HL-60 (cell line): Measurements from ENCODE around the gene IL4.

Experiments
- CTCF ChIP-seq: IDR thresholded peaks from one replicate; pipeline ENCODE4 v1.5.1; 2011; ENCODE audit warnings: low read length, control low read depth, inconsistent platforms; ENCODE audit not compliant: insufficient read depth
- GABPA ChIP-seq: IDR thresholded peaks from 2 replicates; pipeline ENCODE4 v1.6.1; 2012; ENCODE audit warnings: low read depth
- POLR2AphosphoS5 ChIP-seq: IDR thresholded peaks from 2 replicates; pipeline ENCODE4 v1.6.1; 2012; ENCODE audit warnings: low read depth
- REST ChIP-seq: IDR thresholded peaks from 2 replicates; pipeline ENCODE4 v1.6.1; 2012; ENCODE audit warnings: low read depth; ENCODE audit not compliant: insufficient replicate concordance
- SPI1 ChIP-seq: IDR thresholded peaks from 2 replicates; pipeline ENCODE4 v1.6.1; 2012; ENCODE audit warnings: low read depth, mild to moderate bottlenecking, borderline replicate concordance

GRCh38 chr5:132674671-132675506, 1.1 kb downstream of the IL4 start:
- no peak for TF ChIP-seq CTCF
- TF ChIP-seq POLR2AphosphoS5, result no peak
- TF ChIP-seq REST, result no peak
- no peak for TF ChIP-seq GABPA
- no peak for TF ChIP-seq SPI1
